ENCODE measurements around the gene PAWR. TPM values are rescaled to one million over a fixed set of nuclear protein-coding genes. Genes with fewer than 3 reads are reported as not detected.

The PAWR gene
- polyA plus RNA-seq, 2 of the 4 experiments (the other 2 are of a cell fraction), result 40.8 to 55.2 TPM

- no peaks in the 10 kb centered on the region for H3K9me3 ChIP-seq
- ChIA-PET CTCF (no interaction called here), POLR2A (no interaction called here)
- H3K4me2 ChIP-seq, result no peak overlapping the region
- ATAC-seq, result peak in 1 of 2 experiments; percentile 67; a peak in 3 of 6 replicates
- peaks cover 22% of the 10 kb centered on the region for H3K4me1 ChIP-seq
- DNase-seq (ENCODE audit: low read depth in 1 of 2, low spot score in 1 of 2), result no peak
- no peak overlapping the region for H3K4me3 ChIP-seq
- no peak overlapping the region for H3K27ac ChIP-seq
- WGBS (ENCODE audit: missing lambda C conversion rate), result 55% methylated on average over 2 of the region's 2 CpGs
- TF ChIP-seq CTCF (IDR thresholded peaks at IDR 0.05), result no peak
- no peak for TF ChIP-seq MAX (IDR thresholded peaks at IDR 0.05)
- TF ChIP-seq NR3C1 (IDR thresholded peaks at IDR 0.05), result no peak
- no peak for TF ChIP-seq TFCP2L1 (CRISPR knock-in tag; IDR thresholded peaks at IDR 0.05)
- TF ChIP-seq HES2 (IDR thresholded peaks at IDR 0.05), result no peak
- TF ChIP-seq HMGXB4 (CRISPR knock-in tag; IDR thresholded peaks at IDR 0.05; ENCODE audit: borderline replicate concordance), result no peak
- TF ChIP-seq JUNB (IDR thresholded peaks at IDR 0.05), result no peak
- no peak for TF ChIP-seq MYC (IDR thresholded peaks at IDR 0.05; ENCODE audit: borderline replicate concordance, low read length)
- TF ChIP-seq NFE2L2 (conservative IDR thresholded peaks at IDR 0.05; ENCODE audit: low read length), result no peak
- TF ChIP-seq ZFP36 (IDR thresholded peaks at IDR 0.05; ENCODE audit: borderline replicate concordance, partially characterized antibody), result no peak
- TF ChIP-seq PHF8 (IDR thresholded peaks at IDR 0.05; ENCODE audit: borderline replicate concordance, low read depth), result no peak
- no peak for TF ChIP-seq FOSB (CRISPR knock-in tag; IDR thresholded peaks at IDR 0.05)
- TF ChIP-seq CHD4 (IDR thresholded peaks at IDR 0.05; ENCODE audit: borderline replicate concordance), result no peak
- TF ChIP-seq SREBF2 (IDR thresholded peaks at IDR 0.05), result no peak
- TF ChIP-seq MAZ (IDR thresholded peaks at IDR 0.05; ENCODE audit: borderline replicate concordance, low read depth, low read length), result no peak
- TF ChIP-seq EP300 (IDR thresholded peaks at IDR 0.05), result no peak
- TF ChIP-seq MAFK (IDR thresholded peaks at IDR 0.05; ENCODE audit: partially characterized antibody), result no peak
- FAIRE-seq, result peak; percentile 18
Observed at GRCh38 chr12:79624378-79624777, 66.4 kb downstream of the PAWR start.

- Histone ChIP-seq H3K9me3 (no peaks in the 10 kb centered on the region), H3K4me3 (no peak overlapping the region), H3K4me2 (no peak overlapping the region), H3K4me1 (peaks cover 37% of the 10 kb centered on the region), H3K27ac (0 out of 6 replicates have a peak overlapping the region, but pooled peaks of 1 of the 2 experiments have one; percentile 6)
- ChIA-PET CTCF (interaction anchor here (0.6 to 1.1 kb wide), 5 partner anchors 22 to 200 kb away, joined by 3 to 4 read pairs (median 3); no protein-coding TSS in a partner anchor), POLR2A (no interaction called here)
- DNase-seq (ENCODE audit: low read depth in 1 of 2, low spot score in 1 of 2), result no peak
- TF ChIP-seq RNF2 (IDR thresholded peaks at IDR 0.05; ENCODE audit: borderline replicate concordance, low read depth), result no peak
- no peak for TF ChIP-seq NR3C1 (IDR thresholded peaks at IDR 0.05)
- TF ChIP-seq JUN (IDR thresholded peaks at IDR 0.05), result no peak
- ATAC-seq, result no peak; a peak in 2 of 6 replicates
- 81% methylated on average over 3 of the region's 3 CpGs for WGBS (ENCODE audit: missing lambda C conversion rate)
- no peak for FAIRE-seq
Observed at GRCh38 chr12:79619872-79620562, 70.7 kb downstream of the PAWR start.
